ENCODE measurements around the gene TMEM201. TPM values are rescaled to one million over a fixed set of nuclear protein-coding genes. Genes with fewer than 3 reads are reported as not detected.

TMEM201 gene
- total RNA-seq, 2 donors from 2014 or later: 11.2 to 15.0 TPM

- no peak for ATAC-seq (ENCODE audit: insufficient number of reproducible peaks, low FRiP score, low read depth)
- Histone ChIP-seq H3K4me1 (ENCODE audit: control insufficient read depth in 1 of 2, low read depth in 2 of 2) (no peaks in the 10 kb centered on the region), H3K27me3 (replicated peaks; ENCODE audit: insufficient read depth) (no peaks in the 10 kb centered on the region), H3K9me3 (no peaks in the 10 kb centered on the region), H3K36me3 (no peaks in the 10 kb centered on the region), H3K27ac (no peak overlapping the region), H3K4me3 (no peak overlapping the region)
- DNase-seq (ENCODE audit: low spot score): no peak
- TF ChIP-seq CTCF (IDR thresholded peaks at IDR 0.05): no peak
Measured at GRCh38 chr1:9639227-9639626, 50.5 kb downstream of the TMEM201 start.

GRCh38 chr1:9643351-9644256, 54.9 kb downstream of the TMEM201 start:
- no peaks in the 10 kb centered on the region for H3K9me3 ChIP-seq
- DNase-seq (ENCODE audit: low spot score) (no peak), ATAC-seq (ENCODE audit: insufficient number of reproducible peaks, low FRiP score, low read depth) (no peak)
- no peak overlapping the region for H3K4me3 ChIP-seq
- no peaks in the 10 kb centered on the region for H3K4me1 ChIP-seq (ENCODE audit: control insufficient read depth in 1 of 2, low read depth in 2 of 2)
- H3K27ac ChIP-seq: no peak overlapping the region
- no peaks in the 10 kb centered on the region for H3K36me3 ChIP-seq
- H3K27me3 ChIP-seq (replicated peaks; ENCODE audit: insufficient read depth): no peaks in the 10 kb centered on the region
- no peak for TF ChIP-seq CTCF (IDR thresholded peaks at IDR 0.05)

GRCh38 chr1:9646037-9646436, 57.3 kb downstream of the TMEM201 start:
- H3K27me3 ChIP-seq (replicated peaks; ENCODE audit: insufficient read depth): no peaks in the 10 kb centered on the region
- peaks cover 0 to under 1% of the 10 kb centered on the region in 2 donors for H3K4me1 ChIP-seq (ENCODE audit: control insufficient read depth in 1 of 2, low read depth in 2 of 2)
- H3K27ac ChIP-seq: no peak overlapping the region
- H3K4me3 ChIP-seq: no peak overlapping the region
- no peak for ATAC-seq (ENCODE audit: insufficient number of reproducible peaks, low FRiP score, low read depth)
- no peaks in the 10 kb centered on the region for H3K9me3 ChIP-seq
- no peaks in the 10 kb centered on the region for H3K36me3 ChIP-seq
- DNase-seq (ENCODE audit: low spot score): no peak
- TF ChIP-seq CTCF (IDR thresholded peaks at IDR 0.05): no peak

GRCh38 chr1:9648171-9648570, 59.5 kb downstream of the TMEM201 start:
- Histone ChIP-seq H3K27me3 (replicated peaks; ENCODE audit: insufficient read depth) (no peaks in the 10 kb centered on the region), H3K36me3 (no peaks in the 10 kb centered on the region), H3K27ac (no peak overlapping the region), H3K4me1 (ENCODE audit: control insufficient read depth in 1 of 2, low read depth in 2 of 2) (peaks cover 3 to 17% of the 10 kb centered on the region in 2 donors), H3K4me3 (no peak overlapping the region), H3K9me3 (no peaks in the 10 kb centered on the region)
- no peak for DNase-seq (ENCODE audit: low spot score)
- TF ChIP-seq CTCF (IDR thresholded peaks at IDR 0.05): no peak
- ATAC-seq (ENCODE audit: insufficient number of reproducible peaks, low FRiP score, low read depth): no peak

- no peaks in the 10 kb centered on the region for H3K9me3 ChIP-seq
- H3K4me3 ChIP-seq: no peak overlapping the region
- no peak for ATAC-seq (ENCODE audit: insufficient number of reproducible peaks, low FRiP score, low read depth)
- no peak overlapping the region for H3K27ac ChIP-seq
- H3K36me3 ChIP-seq: no peaks in the 10 kb centered on the region
- TF ChIP-seq CTCF (IDR thresholded peaks at IDR 0.05): no peak
- DNase-seq (ENCODE audit: low spot score): no peak
- peaks cover 3 to 17% of the 10 kb centered on the region in 2 donors for H3K4me1 ChIP-seq (ENCODE audit: control insufficient read depth in 1 of 2, low read depth in 2 of 2)
- no peaks in the 10 kb centered on the region for H3K27me3 ChIP-seq (replicated peaks; ENCODE audit: insufficient read depth)
Measured at GRCh38 chr1:9649769-9650168, 61.1 kb downstream of the TMEM201 start.
